Measurements from ENCODE around the gene ASIP. TPM values are rescaled to one million over a fixed set of nuclear protein-coding genes. Genes with fewer than 3 reads are reported as not detected.

ASIP gene
- total and polyA plus RNA-seq, 2 experiments from 2014 or later: not detected

DNA sequence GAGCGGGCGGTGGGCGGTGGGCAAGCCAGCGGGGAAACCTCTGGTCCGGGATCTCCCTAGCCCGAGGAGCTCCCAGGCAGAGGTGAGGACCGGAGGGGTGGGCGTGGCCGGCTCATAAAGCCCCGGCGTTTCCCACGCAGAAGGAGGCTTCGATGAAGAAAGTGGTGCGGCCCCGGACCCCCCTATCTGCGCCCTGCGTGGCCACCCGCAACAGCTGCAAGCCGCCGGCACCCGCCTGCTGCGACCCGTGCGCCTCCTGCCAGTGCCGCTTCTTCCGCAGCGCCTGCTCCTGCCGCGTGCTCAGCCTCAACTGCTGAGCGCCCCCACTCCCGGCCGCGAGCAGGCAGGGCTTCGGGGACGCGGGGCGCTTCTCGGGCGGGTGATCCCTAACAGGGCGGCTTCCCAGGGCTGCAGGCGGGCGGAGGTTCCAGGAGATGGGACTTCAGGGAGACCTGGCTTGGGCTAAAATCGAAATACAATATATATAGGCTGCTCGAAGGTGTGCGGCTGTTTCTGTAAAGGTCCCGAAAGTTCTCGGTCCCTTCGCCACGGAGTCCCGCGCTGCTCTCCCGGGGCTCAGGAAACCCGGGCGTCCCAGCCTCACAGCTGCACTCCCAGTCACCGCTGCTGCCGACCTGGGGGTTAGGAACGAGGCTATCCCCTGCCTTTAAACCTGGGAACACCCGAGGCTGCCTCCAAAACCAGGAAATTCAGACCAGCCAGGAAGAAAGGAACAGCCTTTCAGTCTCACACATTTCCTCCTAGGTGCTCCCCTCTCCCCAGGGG lies 27.8 kb downstream of the ASIP start:
- H3K27ac Mint-ChIP-seq: no peak overlapping the region
- H2AFZ ChIP-seq: peak overlapping the region; percentile 77
- peak; percentile 70 for DNase-seq (ENCODE audit: low spot score)

More for the DNA sequence above, 27.8 kb downstream of the ASIP start:
- H3K4me3 Mint-ChIP-seq: peak overlapping the region; percentile 72
- Histone ChIP-seq H3K4me2 (peak overlapping the region; percentile 80), H3K27me3 (ENCODE audit: insufficient read depth) (peaks cover 10% of the 10 kb centered on the region; the same call in 1 of the 2 replicates), H3K27ac (ENCODE audit: low read depth) (no peak overlapping the region), H3K36me3 (ENCODE audit: insufficient read depth) (peaks cover 3% of the 10 kb centered on the region; the same call in 1 of the 2 replicates), H3K4me1 (ENCODE audit: insufficient read depth) (no peaks in the 10 kb centered on the region; the same call in 1 of the 2 replicates), H4K20me1 (replicated peaks; ENCODE audit: insufficient read depth) (peaks cover 9% of the 10 kb centered on the region; the same call in 1 of the 2 replicates), H3F3A (replicated peaks; ENCODE audit: low read depth) (peaks cover 7% of the 10 kb centered on the region; the same call in 1 of the 2 replicates), H3K4me3 (peak overlapping the region; percentile 65), H3K79me2 (replicated peaks; ENCODE audit: insufficient read depth) (no peaks in the 10 kb centered on the region), H3K9me2 (ENCODE audit: insufficient read depth) (no peaks in the 10 kb centered on the region)
- TF ChIP-seq NANOG (IDR thresholded peaks at IDR 0.05; ENCODE audit: borderline replicate concordance) (no peak), STAT1 (IDR thresholded peaks at IDR 0.05; ENCODE audit: unreplicated experiment) (no peak), POLR2AphosphoS5 (IDR thresholded peaks at IDR 0.05; ENCODE audit: low read depth) (no peak; the same call in 1 of the 2 replicates), EZH2 (IDR thresholded peaks at IDR 0.05; ENCODE audit: low read depth, unreplicated experiment) (no peak), JUNB (IDR thresholded peaks at IDR 0.05; ENCODE audit: unreplicated experiment) (no peak), ZNF331 (CRISPR knock-in tag; IDR thresholded peaks at IDR 0.05; ENCODE audit: low read depth) (no peak), EZH2phosphoT487 (IDR thresholded peaks at IDR 0.05; ENCODE audit: unreplicated experiment) (no peak), ZNF114 (CRISPR knock-in tag; IDR thresholded peaks at IDR 0.05) (no peak), CREB1 (CRISPR knock-in tag; IDR thresholded peaks at IDR 0.05; ENCODE audit: low read depth) (no peak; the same call in 1 of the 2 replicates)
- TF ChIP-seq, protein P1, sequence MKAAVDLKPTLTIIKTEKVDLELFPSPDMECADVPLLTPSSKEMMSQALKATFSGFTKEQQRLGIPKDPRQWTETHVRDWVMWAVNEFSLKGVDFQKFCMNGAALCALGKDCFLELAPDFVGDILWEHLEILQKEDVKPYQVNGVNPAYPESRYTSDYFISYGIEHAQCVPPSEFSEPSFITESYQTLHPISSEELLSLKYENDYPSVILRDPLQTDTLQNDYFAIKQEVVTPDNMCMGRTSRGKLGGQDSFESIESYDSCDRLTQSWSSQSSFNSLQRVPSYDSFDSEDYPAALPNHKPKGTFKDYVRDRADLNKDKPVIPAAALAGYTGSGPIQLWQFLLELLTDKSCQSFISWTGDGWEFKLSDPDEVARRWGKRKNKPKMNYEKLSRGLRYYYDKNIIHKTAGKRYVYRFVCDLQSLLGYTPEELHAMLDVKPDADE (IDR thresholded peaks at IDR 0.05): no peak
- TF ChIP-seq, protein P2, sequence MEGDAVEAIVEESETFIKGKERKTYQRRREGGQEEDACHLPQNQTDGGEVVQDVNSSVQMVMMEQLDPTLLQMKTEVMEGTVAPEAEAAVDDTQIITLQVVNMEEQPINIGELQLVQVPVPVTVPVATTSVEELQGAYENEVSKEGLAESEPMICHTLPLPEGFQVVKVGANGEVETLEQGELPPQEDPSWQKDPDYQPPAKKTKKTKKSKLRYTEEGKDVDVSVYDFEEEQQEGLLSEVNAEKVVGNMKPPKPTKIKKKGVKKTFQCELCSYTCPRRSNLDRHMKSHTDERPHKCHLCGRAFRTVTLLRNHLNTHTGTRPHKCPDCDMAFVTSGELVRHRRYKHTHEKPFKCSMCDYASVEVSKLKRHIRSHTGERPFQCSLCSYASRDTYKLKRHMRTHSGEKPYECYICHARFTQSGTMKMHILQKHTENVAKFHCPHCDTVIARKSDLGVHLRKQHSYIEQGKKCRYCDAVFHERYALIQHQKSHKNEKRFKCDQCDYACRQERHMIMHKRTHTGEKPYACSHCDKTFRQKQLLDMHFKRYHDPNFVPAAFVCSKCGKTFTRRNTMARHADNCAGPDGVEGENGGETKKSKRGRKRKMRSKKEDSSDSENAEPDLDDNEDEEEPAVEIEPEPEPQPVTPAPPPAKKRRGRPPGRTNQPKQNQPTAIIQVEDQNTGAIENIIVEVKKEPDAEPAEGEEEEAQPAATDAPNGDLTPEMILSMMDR (conservative IDR thresholded peaks at IDR 0.05; ENCODE audit: low read depth in 2 of 2): no peak; a peak in 1 of 4 replicates
- TF ChIP-seq, protein P3, sequence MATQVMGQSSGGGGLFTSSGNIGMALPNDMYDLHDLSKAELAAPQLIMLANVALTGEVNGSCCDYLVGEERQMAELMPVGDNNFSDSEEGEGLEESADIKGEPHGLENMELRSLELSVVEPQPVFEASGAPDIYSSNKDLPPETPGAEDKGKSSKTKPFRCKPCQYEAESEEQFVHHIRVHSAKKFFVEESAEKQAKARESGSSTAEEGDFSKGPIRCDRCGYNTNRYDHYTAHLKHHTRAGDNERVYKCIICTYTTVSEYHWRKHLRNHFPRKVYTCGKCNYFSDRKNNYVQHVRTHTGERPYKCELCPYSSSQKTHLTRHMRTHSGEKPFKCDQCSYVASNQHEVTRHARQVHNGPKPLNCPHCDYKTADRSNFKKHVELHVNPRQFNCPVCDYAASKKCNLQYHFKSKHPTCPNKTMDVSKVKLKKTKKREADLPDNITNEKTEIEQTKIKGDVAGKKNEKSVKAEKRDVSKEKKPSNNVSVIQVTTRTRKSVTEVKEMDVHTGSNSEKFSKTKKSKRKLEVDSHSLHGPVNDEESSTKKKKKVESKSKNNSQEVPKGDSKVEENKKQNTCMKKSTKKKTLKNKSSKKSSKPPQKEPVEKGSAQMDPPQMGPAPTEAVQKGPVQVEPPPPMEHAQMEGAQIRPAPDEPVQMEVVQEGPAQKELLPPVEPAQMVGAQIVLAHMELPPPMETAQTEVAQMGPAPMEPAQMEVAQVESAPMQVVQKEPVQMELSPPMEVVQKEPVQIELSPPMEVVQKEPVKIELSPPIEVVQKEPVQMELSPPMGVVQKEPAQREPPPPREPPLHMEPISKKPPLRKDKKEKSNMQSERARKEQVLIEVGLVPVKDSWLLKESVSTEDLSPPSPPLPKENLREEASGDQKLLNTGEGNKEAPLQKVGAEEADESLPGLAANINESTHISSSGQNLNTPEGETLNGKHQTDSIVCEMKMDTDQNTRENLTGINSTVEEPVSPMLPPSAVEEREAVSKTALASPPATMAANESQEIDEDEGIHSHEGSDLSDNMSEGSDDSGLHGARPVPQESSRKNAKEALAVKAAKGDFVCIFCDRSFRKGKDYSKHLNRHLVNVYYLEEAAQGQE (IDR thresholded peaks at IDR 0.05; ENCODE audit: unreplicated experiment): no peak
- TF ChIP-seq, protein P4, sequence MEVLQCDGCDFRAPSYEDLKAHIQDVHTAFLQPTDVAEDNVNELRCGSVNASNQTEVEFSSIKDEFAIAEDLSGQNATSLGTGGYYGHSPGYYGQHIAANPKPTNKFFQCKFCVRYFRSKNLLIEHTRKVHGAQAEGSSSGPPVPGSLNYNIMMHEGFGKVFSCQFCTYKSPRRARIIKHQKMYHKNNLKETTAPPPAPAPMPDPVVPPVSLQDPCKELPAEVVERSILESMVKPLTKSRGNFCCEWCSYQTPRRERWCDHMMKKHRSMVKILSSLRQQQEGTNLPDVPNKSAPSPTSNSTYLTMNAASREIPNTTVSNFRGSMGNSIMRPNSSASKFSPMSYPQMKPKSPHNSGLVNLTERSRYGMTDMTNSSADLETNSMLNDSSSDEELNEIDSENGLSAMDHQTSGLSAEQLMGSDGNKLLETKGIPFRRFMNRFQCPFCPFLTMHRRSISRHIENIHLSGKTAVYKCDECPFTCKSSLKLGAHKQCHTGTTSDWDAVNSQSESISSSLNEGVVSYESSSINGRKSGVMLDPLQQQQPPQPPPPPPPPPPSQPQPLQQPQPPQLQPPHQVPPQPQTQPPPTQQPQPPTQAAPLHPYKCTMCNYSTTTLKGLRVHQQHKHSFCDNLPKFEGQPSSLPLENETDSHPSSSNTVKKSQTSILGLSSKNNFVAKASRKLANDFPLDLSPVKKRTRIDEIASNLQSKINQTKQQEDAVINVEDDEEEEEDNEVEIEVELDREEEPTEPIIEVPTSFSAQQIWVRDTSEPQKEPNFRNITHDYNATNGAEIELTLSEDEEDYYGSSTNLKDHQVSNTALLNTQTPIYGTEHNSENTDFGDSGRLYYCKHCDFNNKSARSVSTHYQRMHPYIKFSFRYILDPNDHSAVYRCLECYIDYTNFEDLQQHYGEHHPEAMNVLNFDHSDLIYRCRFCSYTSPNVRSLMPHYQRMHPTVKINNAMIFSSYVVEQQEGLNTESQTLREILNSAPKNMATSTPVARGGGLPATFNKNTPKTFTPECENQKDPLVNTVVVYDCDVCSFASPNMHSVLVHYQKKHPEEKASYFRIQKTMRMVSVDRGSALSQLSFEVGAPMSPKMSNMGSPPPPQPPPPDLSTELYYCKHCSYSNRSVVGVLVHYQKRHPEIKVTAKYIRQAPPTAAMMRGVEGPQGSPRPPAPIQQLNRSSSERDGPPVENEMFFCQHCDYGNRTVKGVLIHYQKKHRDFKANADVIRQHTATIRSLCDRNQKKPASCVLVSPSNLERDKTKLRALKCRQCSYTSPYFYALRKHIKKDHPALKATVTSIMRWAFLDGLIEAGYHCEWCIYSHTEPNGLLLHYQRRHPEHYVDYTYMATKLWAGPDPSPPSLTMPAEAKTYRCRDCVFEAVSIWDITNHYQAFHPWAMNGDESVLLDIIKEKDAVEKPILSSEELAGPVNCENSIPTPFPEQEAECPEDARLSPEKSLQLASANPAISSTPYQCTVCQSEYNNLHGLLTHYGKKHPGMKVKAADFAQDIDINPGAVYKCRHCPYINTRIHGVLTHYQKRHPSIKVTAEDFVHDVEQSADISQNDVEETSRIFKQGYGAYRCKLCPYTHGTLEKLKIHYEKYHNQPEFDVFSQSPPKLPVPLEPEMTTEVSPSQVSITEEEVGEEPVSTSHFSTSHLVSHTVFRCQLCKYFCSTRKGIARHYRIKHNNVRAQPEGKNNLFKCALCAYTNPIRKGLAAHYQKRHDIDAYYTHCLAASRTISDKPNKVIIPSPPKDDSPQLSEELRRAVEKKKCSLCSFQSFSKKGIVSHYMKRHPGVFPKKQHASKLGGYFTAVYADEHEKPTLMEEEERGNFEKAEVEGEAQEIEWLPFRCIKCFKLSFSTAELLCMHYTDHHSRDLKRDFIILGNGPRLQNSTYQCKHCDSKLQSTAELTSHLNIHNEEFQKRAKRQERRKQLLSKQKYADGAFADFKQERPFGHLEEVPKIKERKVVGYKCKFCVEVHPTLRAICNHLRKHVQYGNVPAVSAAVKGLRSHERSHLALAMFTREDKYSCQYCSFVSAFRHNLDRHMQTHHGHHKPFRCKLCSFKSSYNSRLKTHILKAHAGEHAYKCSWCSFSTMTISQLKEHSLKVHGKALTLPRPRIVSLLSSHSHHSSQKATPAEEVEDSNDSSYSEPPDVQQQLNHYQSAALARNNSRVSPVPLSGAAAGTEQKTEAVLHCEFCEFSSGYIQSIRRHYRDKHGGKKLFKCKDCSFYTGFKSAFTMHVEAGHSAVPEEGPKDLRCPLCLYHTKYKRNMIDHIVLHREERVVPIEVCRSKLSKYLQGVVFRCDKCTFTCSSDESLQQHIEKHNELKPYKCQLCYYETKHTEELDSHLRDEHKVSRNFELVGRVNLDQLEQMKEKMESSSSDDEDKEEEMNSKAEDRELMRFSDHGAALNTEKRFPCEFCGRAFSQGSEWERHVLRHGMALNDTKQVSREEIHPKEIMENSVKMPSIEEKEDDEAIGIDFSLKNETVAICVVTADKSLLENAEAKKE (CRISPR knock-in tag; IDR thresholded peaks at IDR 0.05): no peak
- peak; percentile 83 for ATAC-seq
- peaks cover 9% of the 10 kb centered on the region for H3K27me3 Mint-ChIP-seq (ENCODE audit: insufficient read depth, low read depth, poor library complexity)
- peaks cover 2% of the 10 kb centered on the region; the same call in 2 of the 3 replicates for H3K4me1 Mint-ChIP-seq
- H3K9me3 Mint-ChIP-seq: no peaks in the 10 kb centered on the region
- H3K36me3 Mint-ChIP-seq (ENCODE audit: low read depth): peaks cover 9% of the 10 kb centered on the region; the same call in 2 of the 3 replicates

All from GM23338 (cell line).